Hematopoietic multipotent progenitor cell treated with erythropoietin and hydrocortisone succinate and interleukin-3 and kit ligand, for 15 days (in vitro differentiated cells): Measurements from ENCODE around the gene PPP2R3A.
"Not testable (repeated sequence)": the region's sequence is repeated elsewhere in the genome, so short reads cannot be mapped to it uniquely, and the experiment has no call there.

Source experiments
- DNase-seq: peaks from one replicate; pipeline ENCODE4 v3.0.0-alpha.2; 2015; ENCODE audit warnings: low spot score

The PPP2R3A gene

DNA sequence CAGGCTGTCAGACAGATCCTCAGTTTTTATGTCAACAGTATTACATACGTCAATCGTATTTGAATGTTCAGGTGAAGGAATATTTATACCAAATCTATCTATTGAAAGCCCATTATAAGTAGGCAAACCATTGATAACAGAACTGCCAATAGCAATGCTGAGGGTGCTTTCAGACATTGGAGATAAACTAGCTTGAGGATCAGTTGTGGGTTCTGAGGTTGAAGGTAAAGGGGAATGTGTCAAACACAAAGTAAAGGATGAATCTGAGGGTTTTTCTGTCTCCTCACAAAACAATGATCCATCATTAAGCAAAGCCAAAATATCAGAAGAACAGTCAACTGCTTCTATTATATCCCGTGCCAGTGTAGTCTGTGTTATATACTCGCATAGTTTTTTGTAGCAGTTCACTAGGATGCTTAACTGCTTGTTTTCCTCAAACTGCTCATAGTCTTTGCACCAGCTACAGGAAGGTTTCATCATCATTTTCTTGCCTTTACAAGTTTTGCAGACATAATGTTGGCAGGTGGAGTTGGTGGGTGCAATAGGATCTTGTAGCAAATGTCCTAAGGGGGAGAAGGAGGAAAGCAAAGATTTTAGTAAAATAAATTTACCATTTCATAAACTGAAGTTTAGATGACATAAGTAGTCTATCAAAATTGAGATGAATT, 186.8 kb downstream of the PPP2R3A start:
- DNase-seq = no peak

DNA sequence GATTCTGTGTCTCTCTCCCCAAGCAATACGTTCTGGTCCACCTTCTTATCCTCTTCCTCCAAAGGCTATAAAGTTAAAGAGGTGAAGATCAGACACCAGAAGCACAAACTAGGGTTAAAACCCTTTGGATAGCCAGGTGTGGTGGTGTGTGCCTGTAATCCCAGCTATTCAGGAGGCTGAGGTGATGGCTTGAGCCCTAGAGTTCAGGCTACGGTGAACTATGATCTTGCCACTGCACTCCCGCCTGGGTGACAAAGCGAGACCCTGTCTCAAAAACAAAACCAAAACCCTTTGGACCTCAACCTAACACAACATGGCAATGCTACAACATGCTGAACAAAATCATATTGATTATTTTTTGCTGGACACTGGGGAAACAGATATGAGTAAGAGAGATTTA, 187.4 kb downstream of the PPP2R3A start:
- no peak for DNase-seq

DNA sequence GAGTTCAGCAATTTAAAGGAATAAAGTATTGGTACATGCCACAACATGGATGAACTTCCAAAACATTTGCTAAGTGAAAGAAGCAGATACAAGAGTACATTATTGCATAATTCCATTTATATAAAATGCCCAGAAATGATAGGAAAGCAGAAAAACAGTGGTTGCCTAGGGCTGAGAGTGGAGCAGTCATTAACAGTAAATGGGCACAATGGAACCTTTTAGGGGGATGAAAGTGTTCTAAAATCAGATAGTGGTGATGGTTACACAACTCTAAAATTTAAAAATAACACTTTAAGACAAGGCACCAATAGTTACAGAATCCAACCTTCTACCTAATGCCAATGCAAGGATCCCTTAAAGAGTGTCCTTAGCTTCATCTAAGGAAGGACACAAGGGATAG, 196.0 kb downstream of the PPP2R3A start:
- DNase-seq = no peak

DNA sequence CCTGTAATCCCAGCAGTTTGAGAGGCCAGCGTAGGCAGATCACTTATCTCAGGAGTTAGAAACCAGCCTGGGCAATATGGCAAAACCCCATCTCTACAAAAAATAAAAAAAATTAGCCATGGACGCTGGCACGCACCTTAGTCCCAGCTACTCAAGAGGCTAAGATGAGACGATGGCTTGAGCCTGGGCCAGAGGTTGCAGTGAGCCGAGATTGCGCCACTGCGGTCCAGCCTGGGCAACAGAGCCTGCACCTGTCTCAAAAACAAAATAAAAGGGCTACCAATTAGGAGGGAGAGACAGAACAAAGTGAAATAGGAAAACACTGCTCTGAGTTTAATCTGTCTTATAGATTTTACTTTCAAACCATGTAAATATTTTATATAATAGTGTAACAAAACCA, 196.8 kb downstream of the PPP2R3A start:
- DNase-seq = no peak

DNA sequence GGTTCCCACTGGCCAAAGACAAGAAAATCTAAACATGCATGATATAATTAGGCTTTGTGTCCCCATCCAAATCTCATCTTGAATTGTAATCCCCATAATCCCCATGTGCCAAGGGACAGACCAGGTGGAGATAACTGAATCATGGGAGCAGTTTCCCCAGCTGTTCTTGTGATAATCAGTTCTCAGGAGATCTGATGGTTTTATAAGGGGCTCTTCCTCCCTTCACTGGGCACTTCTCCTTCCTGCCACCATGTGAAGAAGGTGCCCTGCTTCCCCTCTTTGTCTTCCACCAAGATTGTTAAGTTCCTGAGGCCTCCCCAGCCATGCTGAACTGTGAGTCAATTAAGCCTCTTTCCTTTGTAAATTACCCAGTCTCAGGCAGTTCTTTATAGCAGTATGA, 198.1 kb downstream of the PPP2R3A start:
- DNase-seq = not testable (repeated sequence)

DNA sequence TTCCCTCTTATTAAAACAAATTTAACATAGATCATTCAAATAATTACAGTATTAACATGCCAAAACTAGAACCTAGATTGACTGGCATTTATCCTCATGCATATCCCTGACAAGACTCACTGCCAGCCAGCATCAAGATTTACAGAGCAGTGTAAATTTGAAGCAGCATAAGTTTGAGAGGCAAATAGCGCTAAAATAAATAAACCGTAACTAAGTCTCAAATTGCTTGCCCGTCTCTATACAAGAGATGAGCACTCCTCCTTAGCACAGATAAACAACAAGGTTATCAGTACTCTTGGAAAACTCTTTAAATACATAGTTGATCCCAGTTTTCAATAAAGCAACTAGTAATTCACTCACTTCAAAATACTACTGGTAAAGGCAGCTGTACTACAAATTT, 201.0 kb downstream of the PPP2R3A start:
- no peak for DNase-seq

DNA sequence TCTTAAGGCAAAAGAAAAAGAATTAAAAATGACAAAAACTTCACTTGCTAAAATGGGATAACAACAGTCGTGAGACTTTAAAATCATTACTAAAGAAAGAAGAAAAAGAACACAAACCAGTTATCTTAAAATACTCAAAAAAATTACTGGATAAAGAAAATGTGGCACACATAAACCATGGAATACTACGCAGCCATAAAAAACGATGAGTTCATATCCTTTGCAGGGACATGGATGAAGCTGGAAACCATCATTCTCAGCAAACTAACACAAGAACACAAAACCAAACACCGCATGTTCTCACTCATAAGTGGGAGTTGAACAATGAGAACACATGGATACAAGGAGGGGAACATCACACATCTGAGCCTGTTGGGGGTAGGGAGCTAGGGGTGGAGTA, 202.7 kb downstream of the PPP2R3A start:
- DNase-seq = not testable (repeated sequence)

DNA sequence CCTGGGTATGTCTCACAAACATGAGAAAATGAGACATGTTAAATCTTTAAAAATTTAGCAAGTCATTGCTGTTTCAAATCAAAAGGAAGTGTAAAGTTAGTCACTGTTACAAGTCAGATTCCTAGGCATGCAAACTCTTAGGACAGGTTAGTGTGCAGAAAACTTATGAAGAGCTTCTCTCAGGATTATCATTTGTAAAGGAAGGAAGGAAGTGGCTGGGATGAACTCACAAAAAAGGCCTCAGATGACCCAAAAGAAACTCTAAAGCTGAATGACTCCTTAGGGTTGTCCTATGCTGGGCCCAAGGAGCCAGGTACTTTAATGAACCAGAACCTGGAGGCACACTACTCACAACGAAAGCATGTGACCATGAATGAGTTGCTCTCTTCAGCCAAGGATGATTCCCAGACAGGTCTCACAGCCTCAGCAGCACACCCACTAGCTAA, 205.6 kb downstream of the PPP2R3A start:
- DNase-seq = no peak

DNA sequence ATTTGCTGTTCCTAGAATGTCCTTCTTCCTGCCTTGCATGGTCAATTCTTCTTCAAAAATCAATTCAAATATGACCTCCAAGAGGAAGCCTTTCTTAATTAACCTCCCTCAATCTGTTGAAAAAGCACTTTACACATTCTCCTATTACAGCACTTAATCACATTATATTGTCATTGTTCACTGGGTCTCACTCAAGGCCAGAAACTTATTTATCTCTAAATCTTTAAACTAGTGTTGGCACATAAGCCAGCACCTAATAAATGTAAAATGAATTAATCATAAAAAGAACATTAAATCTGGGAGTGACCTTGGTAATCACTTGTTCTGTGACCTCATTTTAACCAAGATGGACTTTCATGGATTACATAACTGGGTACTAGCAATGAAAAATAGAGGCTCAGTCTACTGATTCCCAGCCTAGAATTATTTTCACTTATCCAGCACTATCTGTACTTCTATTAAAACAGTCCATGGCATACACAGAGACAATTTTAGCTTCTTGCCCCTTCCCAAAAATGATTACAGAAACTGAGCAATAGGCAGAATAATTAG, 208.5 kb downstream of the PPP2R3A start:
- DNase-seq = no peak

DNA sequence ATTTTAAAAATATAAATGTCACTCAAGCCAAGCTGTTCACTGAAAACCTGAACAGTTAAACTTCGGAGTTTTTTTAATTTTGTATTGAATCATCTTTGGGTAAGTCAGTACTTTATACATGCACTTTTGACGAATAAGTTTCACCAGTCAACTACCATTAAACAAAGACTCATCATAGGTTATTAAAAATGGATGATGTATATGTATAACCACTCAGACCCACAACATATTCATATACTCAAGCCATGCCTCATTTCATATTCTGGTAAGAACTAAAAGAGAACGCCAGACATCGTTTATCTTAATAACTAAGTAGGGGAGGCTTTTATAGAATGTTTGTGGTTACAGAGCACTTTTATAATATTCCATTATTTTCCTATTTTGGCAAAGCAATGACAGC, 212.3 kb downstream of the PPP2R3A start:
- peak; percentile 2 for DNase-seq

DNA sequence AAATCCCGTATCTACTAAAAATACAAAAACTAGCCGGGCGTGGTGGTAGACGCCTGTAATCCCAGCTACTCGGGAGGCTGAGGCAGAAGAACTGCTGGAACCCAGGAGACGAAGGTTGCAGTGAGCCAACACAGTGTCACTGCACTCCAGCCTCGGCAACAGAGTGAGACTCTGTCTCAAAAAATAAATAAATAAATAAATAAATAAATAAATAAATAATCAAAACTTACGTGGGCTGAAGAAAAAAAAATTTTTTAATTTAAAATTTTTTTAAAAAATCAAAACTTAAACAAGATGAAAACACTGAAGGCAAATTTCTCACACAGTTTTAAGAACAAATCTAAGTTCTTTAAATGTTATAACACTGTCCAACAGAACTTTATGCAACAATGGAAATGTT, 216.2 kb downstream of the PPP2R3A start:
- DNase-seq = no peak

DNA sequence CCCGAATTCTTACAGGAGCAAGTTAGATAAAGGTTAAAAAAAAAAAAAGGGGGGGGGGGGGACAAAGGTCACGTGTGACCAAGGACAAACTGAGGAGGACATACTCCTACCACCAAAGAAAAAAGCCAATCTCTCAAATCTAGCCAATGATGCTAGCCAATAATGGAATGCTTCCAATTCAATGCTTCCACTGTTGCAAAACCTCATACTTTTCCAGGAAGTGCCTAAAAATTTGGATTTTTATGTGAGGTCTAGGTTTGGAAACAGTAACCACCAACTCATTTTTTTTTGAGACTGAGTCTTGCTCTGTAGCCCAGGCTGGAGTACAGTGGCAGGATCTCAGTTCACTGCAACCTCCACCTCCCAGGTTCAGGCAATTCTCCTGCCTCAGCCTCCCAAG, 219.2 kb downstream of the PPP2R3A start:
- no peak for DNase-seq

DNA sequence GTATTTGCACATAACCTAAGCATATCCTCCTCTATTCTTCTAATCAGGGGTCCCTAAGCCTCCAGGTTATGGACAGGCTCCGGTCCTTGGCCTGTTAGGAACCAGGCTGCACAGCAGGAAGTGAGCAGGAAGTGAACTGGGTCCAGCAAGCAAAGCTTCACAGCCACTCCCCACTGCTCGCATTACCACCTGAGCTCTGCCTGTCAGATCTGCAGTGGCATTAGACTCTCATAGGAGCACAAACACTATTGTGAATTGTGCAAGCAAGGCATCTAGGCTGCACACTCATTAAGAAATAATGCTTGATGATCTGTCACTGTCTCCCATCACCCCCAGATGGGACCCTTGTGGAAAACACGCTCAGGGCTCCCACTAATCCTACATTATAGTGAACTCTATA, 220.8 kb downstream of the PPP2R3A start:
- DNase-seq = no peak

DNA sequence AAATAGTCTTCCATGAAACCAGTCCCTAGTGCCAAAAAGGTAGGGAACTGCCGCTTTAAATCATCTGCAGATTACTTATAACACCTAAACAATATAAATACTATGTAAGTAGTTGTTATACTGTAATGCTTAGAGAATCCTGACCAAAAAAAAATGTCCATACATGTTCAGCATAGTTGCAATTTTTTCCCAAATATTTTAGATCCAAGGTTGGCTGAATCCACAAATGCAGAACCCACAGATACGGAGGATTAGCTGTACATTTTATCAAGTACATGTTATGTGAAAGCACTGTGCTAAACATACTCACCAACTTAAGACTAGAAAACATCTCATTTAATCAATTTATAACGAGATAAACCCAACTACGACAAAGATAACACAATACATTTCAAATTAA, 221.3 kb downstream of the PPP2R3A start:
- no peak for DNase-seq

DNA sequence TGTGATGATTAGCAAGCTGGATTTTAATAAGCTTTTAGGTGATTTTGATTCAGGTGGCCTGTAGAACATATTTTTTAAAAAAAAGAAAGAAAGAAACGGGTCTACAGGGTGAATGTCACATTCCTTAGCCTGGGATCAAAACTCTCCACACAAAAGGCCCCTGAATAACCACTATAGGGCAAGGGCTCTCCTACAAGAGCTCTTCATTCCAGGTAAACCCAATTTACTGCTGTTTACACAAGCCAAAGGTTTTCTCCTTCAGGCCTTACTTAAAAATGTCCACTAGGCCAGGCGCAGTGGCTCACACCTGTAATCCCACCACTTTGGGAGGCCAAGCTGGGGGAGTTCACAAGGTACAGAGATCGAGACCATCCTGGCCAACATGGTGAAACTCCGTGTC, 222.3 kb downstream of the PPP2R3A start:
- no peak for DNase-seq

DNA sequence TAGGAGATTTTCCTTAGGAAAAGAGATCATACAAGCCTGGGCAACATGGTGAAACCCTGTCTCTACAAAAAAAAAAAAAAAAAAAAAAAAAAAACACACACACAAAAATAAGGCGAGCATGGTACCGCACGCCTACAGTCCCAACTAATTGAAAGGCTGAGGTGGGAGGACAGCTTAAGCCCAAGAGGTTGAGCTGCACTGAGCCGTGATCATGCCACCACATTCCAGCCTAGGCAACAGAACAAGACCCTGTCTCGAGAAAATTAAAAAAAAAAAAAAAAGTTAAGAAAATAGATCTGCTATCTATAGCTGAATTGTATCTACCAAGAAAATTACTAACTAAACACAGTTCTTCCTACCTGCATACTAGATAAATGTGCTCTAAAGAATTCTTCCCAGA, 223.5 kb downstream of the PPP2R3A start:
- DNase-seq = no peak

DNA sequence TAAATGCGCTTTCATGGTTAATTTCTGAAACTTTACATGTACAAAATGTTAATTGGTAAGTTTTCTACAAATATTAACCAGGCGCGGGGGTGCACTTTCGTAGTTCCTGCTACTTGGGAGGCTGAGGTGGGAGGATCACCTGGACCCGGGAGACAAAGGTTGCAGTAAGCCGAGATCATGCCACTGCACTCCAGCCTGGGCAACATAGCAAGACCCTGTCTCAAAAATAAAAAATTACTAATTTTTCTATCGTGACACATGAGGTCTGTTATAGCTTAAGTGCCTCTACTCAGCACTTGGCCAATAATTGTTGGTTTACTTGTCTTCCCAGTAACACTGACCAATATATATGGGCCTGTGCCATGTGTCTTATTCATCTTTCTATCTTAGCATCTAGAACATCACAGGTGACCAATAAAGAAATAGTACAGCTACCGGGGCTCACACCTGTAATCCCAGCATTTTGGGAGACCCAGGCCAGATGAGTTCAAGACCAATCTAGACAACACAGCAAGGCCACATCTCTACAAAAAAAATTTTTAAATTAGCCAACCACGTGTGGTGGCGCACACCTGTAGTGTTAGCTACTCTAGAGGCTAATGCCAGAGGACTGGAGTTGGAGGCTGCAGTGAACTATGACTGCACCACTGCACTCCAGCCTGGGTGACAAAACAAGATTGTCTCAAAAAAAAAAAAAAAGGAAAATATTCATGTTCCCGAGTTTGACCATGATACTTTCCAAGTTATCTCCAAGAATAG, 224.5 kb downstream of the PPP2R3A start:
- DNase-seq = no peak

DNA sequence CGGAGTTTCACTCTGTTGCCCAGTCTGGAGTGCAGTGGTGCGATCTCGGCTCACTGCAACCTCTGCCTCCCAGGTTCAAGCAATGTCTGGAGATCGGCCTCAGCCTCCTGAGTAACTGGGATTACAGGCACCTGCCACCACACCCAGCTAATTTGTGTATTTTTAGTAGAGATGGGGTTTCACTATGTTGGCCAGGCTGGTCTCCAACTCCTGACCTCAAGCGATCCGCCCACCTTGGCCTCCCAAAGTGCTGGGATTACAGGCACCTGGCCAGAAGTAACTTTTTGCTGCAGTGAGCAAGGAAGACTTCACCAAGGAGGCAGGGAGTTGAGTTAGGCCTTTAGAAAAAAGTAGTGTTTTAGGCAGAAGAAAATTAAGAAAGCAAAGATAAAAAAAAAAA, 226.7 kb downstream of the PPP2R3A start:
- not testable (repeated sequence) for DNase-seq

DNA sequence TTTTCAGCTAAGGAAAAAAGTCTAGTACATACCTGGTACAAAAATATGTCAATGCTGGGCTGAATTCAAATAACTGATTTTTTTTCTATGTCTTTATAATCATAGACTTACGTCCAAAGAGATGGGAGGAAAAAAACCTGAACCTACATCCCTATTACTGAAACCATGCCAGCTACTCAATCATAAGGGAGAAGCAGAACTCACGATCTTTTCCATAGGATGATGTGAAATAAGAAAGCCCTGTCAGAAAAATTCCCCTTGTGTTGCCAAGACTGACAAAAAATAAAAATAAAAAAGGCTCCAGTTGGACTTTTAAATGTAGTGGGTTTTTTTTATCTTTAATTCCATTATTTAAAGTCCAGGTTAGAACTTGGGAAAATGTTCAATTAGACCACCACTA, 227.3 kb downstream of the PPP2R3A start:
- no peak for DNase-seq

DNA sequence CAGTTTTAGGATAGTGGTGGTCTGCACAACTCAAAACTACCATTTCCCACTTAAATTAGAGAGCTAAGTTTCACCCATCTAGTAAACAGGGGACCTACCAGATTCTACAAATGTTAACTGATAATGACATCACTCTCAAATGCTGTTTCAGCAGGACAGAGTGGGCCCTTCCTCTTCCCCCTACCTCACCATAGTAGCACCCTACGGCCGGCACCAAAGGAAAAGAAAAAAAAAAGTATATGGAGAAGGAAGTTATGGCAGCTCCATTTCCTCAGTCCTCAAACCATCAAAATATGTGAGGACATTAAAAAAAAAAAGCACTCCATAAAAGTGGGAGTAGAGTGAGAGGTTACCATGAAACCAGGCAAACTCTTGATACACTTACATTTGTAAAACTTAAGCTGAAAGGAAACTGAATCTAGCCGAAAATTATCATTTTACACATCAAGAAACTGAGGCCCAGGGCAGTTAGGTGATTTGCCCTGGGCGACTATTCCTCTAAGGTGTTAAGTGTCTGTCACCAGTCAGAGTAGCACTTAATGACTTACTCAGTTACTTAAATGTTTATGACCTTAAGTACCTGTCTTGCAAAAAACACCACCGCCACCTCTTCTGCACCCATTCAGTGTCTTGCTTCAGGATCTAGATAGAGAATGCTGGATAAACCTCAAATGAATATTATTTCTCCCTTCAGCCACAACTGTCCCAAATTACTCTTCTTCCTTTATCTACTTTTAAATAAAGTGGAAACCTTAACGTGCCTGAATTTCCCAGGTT, 227.9 kb downstream of the PPP2R3A start:
- no peak for DNase-seq

DNA sequence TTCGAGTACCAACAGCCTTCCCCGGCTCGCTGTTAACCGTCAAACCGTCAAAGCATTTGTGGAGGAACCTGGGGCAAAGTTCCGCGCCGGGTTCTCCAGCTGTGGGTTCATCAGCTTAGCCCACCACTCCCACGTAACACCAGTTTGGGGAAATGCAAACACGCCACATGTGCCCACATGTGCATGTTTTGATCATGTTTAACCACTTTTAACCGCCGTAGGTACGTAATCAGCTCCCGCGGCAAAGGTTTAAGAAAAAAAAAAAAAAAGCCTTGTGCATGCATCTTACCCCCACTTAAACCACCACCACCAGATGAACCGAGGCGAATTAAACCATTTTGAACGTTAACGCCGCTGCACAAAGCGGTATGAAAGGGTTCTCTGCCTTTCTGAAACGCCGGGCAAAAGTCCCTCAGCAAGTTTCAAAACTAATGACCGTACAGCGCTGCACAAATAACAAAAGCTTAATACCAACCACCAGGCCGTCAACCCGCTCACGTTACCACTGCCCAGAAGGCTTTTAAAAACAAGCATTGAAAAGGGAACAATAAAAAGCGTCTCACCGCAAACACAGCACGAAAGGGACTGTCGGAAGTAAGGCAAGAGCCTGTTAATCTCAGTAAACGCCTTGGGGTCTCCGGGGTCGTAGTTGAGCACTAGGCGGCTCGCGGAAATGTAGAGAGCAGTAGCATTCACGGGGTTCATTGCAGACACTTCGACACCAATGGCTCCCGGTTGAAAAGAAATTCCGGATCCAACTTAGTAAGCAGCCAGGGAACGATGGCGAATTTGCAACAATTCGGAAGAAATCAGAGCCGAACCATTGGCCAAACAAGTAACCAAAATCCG, 229.1 kb downstream of the PPP2R3A start:
- DNase-seq = no peak
